RWPE2 (cell line): ENCODE results near the gene EGFR.

ENCODE experiments used
- ATAC-seq: fragments of 200-7000 bp; cut with Tn5 transposase; 3 replicates; pipeline ENCODE4 v1.9.1; 2021; ENCODE audit warnings: low read depth
- DNase-seq: peaks from one replicate; pipeline ENCODE4 v3.0.0-alpha.2; 2020; ENCODE audit warnings: low spot score
- H3K27ac ChIP-seq: fragments of 450-650 bp; 2 replicates; pipeline ENCODE4 v1.5.1; 2017; ENCODE audit warnings: mild to moderate bottlenecking; ENCODE audit not compliant: poor library complexity, severe bottlenecking
- H3K27me3 ChIP-seq: fragments of 250-450 bp; sonication (Bioruptor Pico); 2 replicates; pipeline ENCODE4 v1.5.1; 2021; ENCODE audit warnings: mild to moderate bottlenecking, moderate library complexity; ENCODE audit not compliant: insufficient read depth, poor library complexity, severe bottlenecking
- H3K36me3 ChIP-seq: fragments of 250-450 bp; sonication (Bioruptor Pico); 2 replicates; pipeline ENCODE4 v1.5.1; 2020; ENCODE audit warnings: low read depth, mild to moderate bottlenecking, moderate library complexity
- H3K4me1 ChIP-seq: fragments of 250-450 bp; sonication (Bioruptor Pico); 2 replicates; pipeline ENCODE4 v1.5.1; 2021; ENCODE audit warnings: mild to moderate bottlenecking, moderate library complexity; ENCODE audit not compliant: insufficient read depth, poor library complexity, severe bottlenecking
- H3K4me3 ChIP-seq: fragments of 250-450 bp; sonication (Bioruptor Pico); 2 replicates; pipeline ENCODE4 v1.5.1; 2021; ENCODE audit warnings: mild to moderate bottlenecking, moderate library complexity; ENCODE audit not compliant: severe bottlenecking
- H3K9me3 ChIP-seq: fragments of 250-450 bp; sonication (Bioruptor Pico); 2 replicates; pipeline ENCODE4 v1.5.1; 2021; ENCODE audit warnings: mild to moderate bottlenecking, moderate library complexity; ENCODE audit not compliant: severe bottlenecking
- TF ChIP-seq, protein P1 (sequence below): fragments of 450-650 bp; IDR thresholded peaks from one replicate; pipeline ENCODE4 v1.5.1; 2017; ENCODE audit warnings: mild to moderate bottlenecking, moderate library complexity; ENCODE audit not compliant: poor library complexity, severe bottlenecking

The EGFR gene

DNA sequence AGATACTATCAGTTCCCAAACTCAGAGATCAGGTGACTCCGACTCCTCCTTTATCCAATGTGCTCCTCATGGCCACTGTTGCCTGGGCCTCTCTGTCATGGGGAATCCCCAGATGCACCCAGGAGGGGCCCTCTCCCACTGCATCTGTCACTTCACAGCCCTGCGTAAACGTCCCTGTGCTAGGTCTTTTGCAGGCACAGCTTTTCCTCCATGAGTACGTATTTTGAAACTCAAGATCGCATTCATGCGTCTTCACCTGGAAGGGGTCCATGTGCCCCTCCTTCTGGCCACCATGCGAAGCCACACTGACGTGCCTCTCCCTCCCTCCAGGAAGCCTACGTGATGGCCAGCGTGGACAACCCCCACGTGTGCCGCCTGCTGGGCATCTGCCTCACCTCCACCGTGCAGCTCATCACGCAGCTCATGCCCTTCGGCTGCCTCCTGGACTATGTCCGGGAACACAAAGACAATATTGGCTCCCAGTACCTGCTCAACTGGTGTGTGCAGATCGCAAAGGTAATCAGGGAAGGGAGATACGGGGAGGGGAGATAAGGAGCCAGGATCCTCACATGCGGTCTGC, 162.2 kb downstream of the EGFR start:
- Histone ChIP-seq H3K36me3 (peaks cover 98% of the 10 kb centered on the region), H3K27ac (no peak overlapping the region), H3K4me3 (no peak overlapping the region), H3K27me3 (no peaks in the 10 kb centered on the region), H3K9me3 (no peaks in the 10 kb centered on the region), H3K4me1 (peaks cover 14% of the 10 kb centered on the region)
- ATAC-seq (no peak), DNase-seq (no peak)
- TF ChIP-seq, protein P1, sequence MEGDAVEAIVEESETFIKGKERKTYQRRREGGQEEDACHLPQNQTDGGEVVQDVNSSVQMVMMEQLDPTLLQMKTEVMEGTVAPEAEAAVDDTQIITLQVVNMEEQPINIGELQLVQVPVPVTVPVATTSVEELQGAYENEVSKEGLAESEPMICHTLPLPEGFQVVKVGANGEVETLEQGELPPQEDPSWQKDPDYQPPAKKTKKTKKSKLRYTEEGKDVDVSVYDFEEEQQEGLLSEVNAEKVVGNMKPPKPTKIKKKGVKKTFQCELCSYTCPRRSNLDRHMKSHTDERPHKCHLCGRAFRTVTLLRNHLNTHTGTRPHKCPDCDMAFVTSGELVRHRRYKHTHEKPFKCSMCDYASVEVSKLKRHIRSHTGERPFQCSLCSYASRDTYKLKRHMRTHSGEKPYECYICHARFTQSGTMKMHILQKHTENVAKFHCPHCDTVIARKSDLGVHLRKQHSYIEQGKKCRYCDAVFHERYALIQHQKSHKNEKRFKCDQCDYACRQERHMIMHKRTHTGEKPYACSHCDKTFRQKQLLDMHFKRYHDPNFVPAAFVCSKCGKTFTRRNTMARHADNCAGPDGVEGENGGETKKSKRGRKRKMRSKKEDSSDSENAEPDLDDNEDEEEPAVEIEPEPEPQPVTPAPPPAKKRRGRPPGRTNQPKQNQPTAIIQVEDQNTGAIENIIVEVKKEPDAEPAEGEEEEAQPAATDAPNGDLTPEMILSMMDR = no peak

DNA sequence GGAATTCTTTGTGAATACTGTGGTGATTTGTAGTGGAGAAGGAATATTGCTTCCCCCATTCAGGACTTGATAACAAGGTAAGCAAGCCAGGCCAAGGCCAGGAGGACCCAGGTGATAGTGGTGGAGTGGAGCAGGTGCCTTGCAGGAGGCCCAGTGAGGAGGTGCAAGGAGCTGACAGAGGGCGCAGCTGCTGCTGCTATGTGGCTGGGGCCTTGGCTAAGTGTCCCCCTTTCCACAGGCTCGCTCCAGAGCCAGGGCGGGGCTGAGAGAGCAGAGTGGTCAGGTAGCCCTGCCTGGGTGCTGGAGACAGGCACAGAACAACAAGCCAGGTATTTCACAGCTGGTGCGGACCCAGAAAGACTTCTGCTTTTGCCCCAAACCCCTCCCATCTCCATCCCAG, 162.9 kb downstream of the EGFR start:
- H3K9me3 ChIP-seq = no peaks in the 10 kb centered on the region
- H3K4me3 ChIP-seq = no peak overlapping the region
- DNase-seq = no peak
- H3K36me3 ChIP-seq = peaks cover 97% of the 10 kb centered on the region
- TF ChIP-seq, protein P1 = no peak
- ATAC-seq = no peak
- peak overlapping the region; percentile 81 for H3K27ac ChIP-seq
- H3K4me1 ChIP-seq = peaks cover 18% of the 10 kb centered on the region
- H3K27me3 ChIP-seq = no peaks in the 10 kb centered on the region

DNA sequence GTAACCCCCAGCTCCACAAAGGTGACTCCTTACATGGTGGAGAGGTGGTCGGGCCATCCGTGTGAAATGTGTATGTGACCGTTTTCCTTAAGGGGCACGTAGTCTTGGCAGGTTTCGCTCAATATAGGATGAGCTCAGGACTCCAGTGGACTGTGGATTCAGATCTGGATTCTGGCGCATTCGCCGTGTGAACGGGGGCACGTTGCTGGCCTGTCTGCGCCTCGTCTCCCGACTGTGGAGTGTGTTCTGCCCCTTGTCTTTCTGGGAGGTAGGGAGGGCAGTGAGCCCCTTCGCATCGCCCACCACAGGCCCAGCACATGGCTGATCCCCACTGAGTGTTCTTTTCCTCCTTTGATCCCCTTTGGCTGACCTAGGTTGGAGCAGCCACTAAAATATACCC, 165.1 kb downstream of the EGFR start:
- H3K27ac ChIP-seq = peak overlapping the region; percentile 81
- no peaks in the 10 kb centered on the region for H3K9me3 ChIP-seq
- DNase-seq (no peak), ATAC-seq (no peak)
- no peak overlapping the region for H3K4me3 ChIP-seq
- TF ChIP-seq, protein P1 = no peak
- peaks cover 98% of the 10 kb centered on the region for H3K36me3 ChIP-seq
- peaks cover 18% of the 10 kb centered on the region for H3K4me1 ChIP-seq
- H3K27me3 ChIP-seq = no peaks in the 10 kb centered on the region

DNA sequence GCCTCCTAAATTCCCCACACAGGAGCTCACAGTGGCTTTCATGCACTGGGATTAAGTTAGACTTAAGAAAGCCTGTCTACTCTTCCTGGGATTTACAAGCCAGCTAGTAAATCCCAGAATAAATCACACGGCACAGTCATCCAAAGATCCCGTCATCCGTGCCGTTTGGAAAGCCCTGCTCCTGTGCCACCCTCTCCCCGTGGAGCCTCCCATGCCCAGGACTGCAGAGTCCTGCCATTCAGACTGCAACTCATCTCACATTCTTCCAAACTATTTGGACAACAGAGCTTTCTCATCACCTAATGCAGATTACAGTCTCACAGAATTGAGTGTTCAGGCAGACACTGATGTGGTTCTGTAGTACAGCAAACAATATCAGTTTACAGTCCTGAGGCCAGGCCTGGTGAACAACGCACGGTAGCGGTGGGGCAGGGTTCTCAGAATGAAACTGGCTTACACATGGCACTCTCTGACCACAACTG, 166.5 kb downstream of the EGFR start:
- no peaks in the 10 kb centered on the region for H3K27me3 ChIP-seq
- no peaks in the 10 kb centered on the region for H3K9me3 ChIP-seq
- ATAC-seq = peak; percentile 15
- no peak for DNase-seq
- TF ChIP-seq, protein P1 = no peak
- H3K36me3 ChIP-seq = peaks cover 96% of the 10 kb centered on the region
- H3K4me3 ChIP-seq = no peak overlapping the region
- peak overlapping the region; percentile 81 for H3K27ac ChIP-seq
- H3K4me1 ChIP-seq = peaks cover 18% of the 10 kb centered on the region

DNA sequence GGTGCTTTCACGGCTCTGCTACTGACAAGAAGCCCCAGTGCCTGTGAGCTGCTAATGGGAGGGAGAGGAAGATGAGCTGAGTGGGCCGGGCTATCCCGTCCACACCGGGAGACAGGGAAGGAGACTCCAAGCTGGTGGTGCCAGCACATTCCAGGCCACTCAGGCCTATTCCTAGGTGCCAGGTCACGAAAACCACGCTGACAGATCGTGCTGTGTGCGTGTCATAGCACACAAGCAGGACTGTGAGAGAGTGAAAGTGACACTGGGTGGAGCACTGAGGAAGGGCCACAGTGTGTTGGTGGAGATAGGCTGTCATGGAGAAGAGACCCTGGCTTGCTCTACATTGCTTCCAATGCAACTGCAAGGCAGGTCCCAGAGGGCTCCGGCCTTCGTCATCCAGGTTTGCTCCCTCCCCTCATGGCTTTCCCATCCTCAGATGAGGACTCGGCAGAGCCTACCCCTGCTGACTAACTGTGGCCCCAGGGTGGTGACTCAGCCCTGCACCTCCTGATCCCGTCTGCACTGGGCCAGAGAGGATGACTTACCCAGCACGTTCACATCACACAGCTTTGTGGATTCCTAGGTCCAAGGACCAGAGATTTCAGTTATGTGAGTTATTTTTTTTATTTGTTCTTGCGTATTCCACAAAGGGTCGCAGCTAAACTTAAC, 167.3 kb downstream of the EGFR start:
- Histone ChIP-seq H3K27me3 (no peaks in the 10 kb centered on the region), H3K4me3 (no peak overlapping the region), H3K4me1 (peaks cover 18% of the 10 kb centered on the region), H3K9me3 (no peaks in the 10 kb centered on the region), H3K27ac (peak overlapping the region; percentile 81), H3K36me3 (peaks cover 96% of the 10 kb centered on the region)
- TF ChIP-seq, protein P1 = no peak
- DNase-seq (peak; percentile 97), ATAC-seq (peak; percentile 93)
